Mononuclear cell (primary cell): ENCODE measurements around the gene SVIP. TPM values are rescaled to one million over a fixed set of nuclear protein-coding genes. Genes with fewer than 3 reads are reported as not detected.

Experiments
- H3K27me3 ChIP-seq: 2 replicates; pipeline ENCODE4 v1.6.0; 2011; ENCODE audit warnings: low read length, control low read depth; ENCODE audit not compliant: insufficient read depth
- H3K4me1 ChIP-seq: 2 replicates; pipeline ENCODE4 v1.5.1; 2011; ENCODE audit warnings: mild to moderate bottlenecking, low read length, control low read depth; ENCODE audit not compliant: insufficient read depth
- H3K4me3 ChIP-seq: 2 replicates; pipeline ENCODE4 v1.5.1; 2011; ENCODE audit warnings: mild to moderate bottlenecking, low read length, moderate library complexity
- H3K9me3 ChIP-seq: 2 replicates; pipeline ENCODE4 v1.5.1; 2011; ENCODE audit warnings: low read depth, mild to moderate bottlenecking, control low read depth, low read length
- total RNA-seq: library from RNA; depleted of rRNA; stranded (reverse); fragments of >200 nt; gene quantifications from one replicate; pipeline ENCODE4 v1.2.3, GENCODE V29; 2012

SVIP gene
- total RNA-seq, 1 donor, result 27.4 TPM

GRCh38 chr11:22807855-22808570, 21.6 kb downstream of the SVIP start:
- peaks cover 3% of the 10 kb centered on the region for H3K4me1 ChIP-seq
- H3K27me3 ChIP-seq, result no peaks in the 10 kb centered on the region
- H3K9me3 ChIP-seq, result no peaks in the 10 kb centered on the region
- H3K4me3 ChIP-seq, result no peak overlapping the region

DNA sequence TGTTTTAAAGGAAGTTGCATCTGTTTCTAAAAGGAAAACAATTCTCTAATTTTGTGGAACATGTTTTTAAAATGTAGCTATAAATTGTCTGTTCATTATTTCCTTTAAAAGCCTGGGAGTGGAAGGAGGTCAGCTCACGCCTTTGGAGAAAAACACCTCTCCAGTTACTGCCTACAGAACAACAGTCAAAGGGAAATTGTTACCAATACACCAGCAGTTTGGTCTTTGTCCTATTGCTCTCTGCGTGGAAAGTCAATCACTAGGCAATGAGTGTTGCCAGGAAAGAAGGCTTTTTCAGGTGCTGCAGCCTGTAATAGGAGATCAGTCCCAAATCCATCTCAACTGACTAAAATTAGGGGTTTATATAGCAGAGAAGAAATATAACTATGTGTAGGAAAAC, 22.2 kb downstream of the SVIP start:
- peaks cover 3% of the 10 kb centered on the region for H3K4me1 ChIP-seq
- H3K4me3 ChIP-seq, result no peak overlapping the region
- H3K27me3 ChIP-seq, result no peaks in the 10 kb centered on the region
- H3K9me3 ChIP-seq, result no peaks in the 10 kb centered on the region

- Histone ChIP-seq H3K4me1 (no peaks in the 10 kb centered on the region), H3K9me3 (no peaks in the 10 kb centered on the region), H3K27me3 (no peaks in the 10 kb centered on the region), H3K4me3 (no peak overlapping the region)
These were observed 26.7 kb downstream of the SVIP start for GRCh38 chr11:22802861-22803260.

DNA sequence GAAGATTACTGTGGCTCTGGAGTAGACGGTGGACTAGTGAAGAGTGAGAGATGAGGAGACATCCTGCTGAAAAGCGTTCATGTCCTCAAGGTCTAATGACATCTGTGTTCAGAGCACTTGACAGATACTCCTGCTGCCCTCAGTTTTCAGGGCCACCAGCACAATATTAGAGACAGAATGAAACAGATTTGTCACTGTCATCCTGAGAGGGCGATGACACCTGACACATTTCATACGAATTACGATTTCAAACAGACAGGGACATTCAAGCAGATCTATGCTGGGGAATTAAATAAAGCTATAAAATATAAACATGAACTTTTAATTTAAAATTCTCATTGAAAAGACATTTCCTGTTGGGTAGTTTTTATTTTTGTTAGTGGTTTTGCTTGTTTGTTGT, 29.1 kb downstream of the SVIP start:
- H3K4me3 ChIP-seq, result no peak overlapping the region
- H3K27me3 ChIP-seq, result no peaks in the 10 kb centered on the region
- no peaks in the 10 kb centered on the region for H3K9me3 ChIP-seq
- H3K4me1 ChIP-seq, result no peaks in the 10 kb centered on the region

DNA sequence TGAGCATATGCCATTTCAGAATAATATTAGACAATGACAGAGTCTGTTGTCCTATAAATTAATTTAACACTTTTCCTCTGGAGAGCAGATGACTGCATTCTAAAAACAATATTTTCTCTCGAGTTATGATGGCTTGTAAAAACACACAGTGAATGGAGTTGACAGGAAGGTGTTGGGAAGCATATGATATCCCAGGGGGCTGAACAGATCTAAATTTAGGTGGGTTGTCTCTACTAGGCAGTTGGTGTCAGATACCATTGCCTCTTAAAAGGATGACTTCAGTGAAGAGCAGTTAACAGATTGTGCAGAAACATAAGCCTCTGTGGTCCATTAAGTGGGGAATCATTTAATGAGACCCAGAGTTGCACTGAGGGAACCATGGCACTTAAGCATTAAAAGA, 30.7 kb downstream of the SVIP start:
- Histone ChIP-seq H3K27me3 (no peaks in the 10 kb centered on the region), H3K4me3 (no peak overlapping the region), H3K9me3 (no peaks in the 10 kb centered on the region), H3K4me1 (no peaks in the 10 kb centered on the region)

GRCh38 chr11:22797047-22797446, 32.6 kb downstream of the SVIP start:
- H3K9me3 ChIP-seq, result no peaks in the 10 kb centered on the region
- H3K4me1 ChIP-seq, result no peaks in the 10 kb centered on the region
- H3K27me3 ChIP-seq, result no peaks in the 10 kb centered on the region
- H3K4me3 ChIP-seq, result no peak overlapping the region

- no peak overlapping the region for H3K4me3 ChIP-seq
- no peaks in the 10 kb centered on the region for H3K27me3 ChIP-seq
- no peaks in the 10 kb centered on the region for H3K9me3 ChIP-seq
- no peaks in the 10 kb centered on the region for H3K4me1 ChIP-seq
These were observed 33.7 kb downstream of the SVIP start for GRCh38 chr11:22795914-22796313.

DNA sequence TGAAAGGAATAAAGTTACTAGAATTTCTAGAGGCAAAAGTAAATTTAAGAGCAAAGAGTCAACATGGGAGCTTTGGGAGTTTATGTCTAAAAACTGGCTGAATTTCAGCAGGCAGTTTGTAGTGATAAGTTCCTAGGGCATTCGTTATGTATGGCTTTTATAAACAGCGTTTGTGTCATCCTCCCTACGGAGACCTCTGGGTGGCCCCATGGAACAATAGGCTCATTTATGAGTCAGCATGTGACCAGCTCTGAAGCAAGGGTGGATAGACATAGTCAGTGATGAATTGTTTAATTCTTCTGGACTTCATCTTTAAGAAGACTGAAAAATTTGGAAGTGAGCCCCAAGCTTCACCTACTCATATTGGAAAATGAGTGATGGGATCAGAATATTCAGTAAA, 37.1 kb downstream of the SVIP start:
- Histone ChIP-seq H3K9me3 (no peaks in the 10 kb centered on the region), H3K4me3 (no peak overlapping the region), H3K27me3 (no peaks in the 10 kb centered on the region), H3K4me1 (no peaks in the 10 kb centered on the region)

- no peaks in the 10 kb centered on the region for H3K27me3 ChIP-seq
- no peaks in the 10 kb centered on the region for H3K4me1 ChIP-seq
- no peaks in the 10 kb centered on the region for H3K9me3 ChIP-seq
- no peak overlapping the region for H3K4me3 ChIP-seq
These were observed 41.9 kb downstream of the SVIP start for GRCh38 chr11:22787551-22788162.

GRCh38 chr11:22787055-22787454, 42.5 kb downstream of the SVIP start:
- H3K4me1 ChIP-seq, result no peaks in the 10 kb centered on the region
- no peaks in the 10 kb centered on the region for H3K9me3 ChIP-seq
- H3K27me3 ChIP-seq, result no peaks in the 10 kb centered on the region
- no peak overlapping the region for H3K4me3 ChIP-seq

GRCh38 chr11:22786475-22786874, 43.1 kb downstream of the SVIP start:
- H3K4me3 ChIP-seq, result no peak overlapping the region
- no peaks in the 10 kb centered on the region for H3K9me3 ChIP-seq
- H3K4me1 ChIP-seq, result no peaks in the 10 kb centered on the region
- no peaks in the 10 kb centered on the region for H3K27me3 ChIP-seq

DNA sequence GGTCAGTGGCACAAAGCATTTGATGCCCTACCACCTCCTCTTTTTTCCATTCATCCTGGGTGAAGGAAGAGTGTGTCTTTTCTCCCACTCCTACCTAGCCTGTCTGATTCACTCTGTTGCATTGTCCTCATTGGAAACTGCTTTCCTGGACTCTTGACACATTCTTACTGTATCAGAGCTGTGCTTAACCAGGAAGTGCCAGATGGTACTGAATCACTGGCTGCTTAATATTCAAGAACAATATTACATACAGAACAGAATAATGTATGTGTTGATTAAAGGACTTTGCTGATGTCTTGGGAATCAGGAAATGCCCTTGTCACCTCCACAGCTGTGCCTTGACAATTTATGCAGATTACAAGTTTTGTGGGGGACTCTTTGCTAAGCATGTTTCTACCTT, 44.4 kb downstream of the SVIP start:
- Histone ChIP-seq H3K4me3 (no peak overlapping the region), H3K9me3 (no peaks in the 10 kb centered on the region), H3K4me1 (no peaks in the 10 kb centered on the region), H3K27me3 (no peaks in the 10 kb centered on the region)

DNA sequence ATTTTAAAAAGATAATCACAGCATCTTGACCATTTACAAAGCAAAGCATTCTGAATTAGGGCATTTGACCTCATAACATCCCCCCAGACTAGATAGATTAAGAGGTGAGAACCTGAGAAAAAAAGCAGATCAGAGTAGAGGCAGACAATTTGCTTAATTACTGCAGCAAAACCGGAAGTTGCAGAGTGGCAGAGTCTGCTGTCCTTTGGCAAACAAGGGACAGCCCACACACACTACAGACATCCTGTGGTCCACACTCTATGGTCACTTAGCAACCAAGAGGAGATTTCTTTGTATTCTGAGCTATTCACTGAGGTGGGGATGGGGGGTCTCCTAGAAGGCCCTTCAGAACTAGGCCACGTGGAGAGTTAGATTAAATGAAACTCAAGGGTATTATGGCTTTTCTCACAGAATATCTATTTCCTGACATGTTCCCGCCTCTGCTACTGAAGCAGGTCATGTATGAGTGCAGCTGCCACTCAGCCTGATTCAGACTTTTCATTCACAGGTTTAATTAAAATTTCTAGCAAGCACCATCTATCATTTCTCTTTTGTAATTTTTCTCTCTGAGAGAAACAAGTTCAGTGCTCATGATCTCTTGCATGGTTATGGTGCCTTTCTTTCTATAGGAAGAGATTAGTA, 48.5 kb downstream of the SVIP start:
- Histone ChIP-seq H3K4me1 (no peaks in the 10 kb centered on the region), H3K27me3 (no peaks in the 10 kb centered on the region), H3K9me3 (no peaks in the 10 kb centered on the region), H3K4me3 (no peak overlapping the region)

- Histone ChIP-seq H3K9me3 (no peaks in the 10 kb centered on the region), H3K4me1 (no peaks in the 10 kb centered on the region), H3K4me3 (no peak overlapping the region), H3K27me3 (no peaks in the 10 kb centered on the region)
These were observed 49.8 kb downstream of the SVIP start for GRCh38 chr11:22779850-22780249.

DNA sequence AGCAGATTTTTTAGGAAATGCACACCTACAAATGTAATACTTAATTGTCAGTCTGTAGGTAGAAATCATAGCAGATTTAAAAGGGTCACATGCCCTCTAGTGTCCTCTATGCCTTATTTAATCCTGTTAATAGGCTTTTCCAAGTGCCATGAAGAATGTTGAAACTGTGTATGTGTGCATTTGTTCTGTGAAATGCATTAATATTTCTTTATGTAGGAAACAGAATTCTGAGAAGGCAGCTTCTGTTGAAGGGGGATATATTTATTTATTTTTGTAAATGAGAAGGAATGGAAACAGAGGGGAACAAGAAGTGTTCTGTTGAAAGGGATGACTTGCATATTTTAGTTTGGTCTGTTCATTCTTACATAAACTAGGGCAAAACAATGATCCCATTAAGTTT, 51.0 kb downstream of the SVIP start:
- H3K27me3 ChIP-seq, result no peaks in the 10 kb centered on the region
- H3K9me3 ChIP-seq, result no peaks in the 10 kb centered on the region
- no peaks in the 10 kb centered on the region for H3K4me1 ChIP-seq
- no peak overlapping the region for H3K4me3 ChIP-seq

- Histone ChIP-seq H3K4me3 (no peak overlapping the region), H3K9me3 (no peaks in the 10 kb centered on the region), H3K27me3 (no peaks in the 10 kb centered on the region), H3K4me1 (no peaks in the 10 kb centered on the region)
These were observed 54.4 kb downstream of the SVIP start for GRCh38 chr11:22775248-22775647.
